ENCODE measurements around the gene NFATC1.

The NFATC1 gene

DNA sequence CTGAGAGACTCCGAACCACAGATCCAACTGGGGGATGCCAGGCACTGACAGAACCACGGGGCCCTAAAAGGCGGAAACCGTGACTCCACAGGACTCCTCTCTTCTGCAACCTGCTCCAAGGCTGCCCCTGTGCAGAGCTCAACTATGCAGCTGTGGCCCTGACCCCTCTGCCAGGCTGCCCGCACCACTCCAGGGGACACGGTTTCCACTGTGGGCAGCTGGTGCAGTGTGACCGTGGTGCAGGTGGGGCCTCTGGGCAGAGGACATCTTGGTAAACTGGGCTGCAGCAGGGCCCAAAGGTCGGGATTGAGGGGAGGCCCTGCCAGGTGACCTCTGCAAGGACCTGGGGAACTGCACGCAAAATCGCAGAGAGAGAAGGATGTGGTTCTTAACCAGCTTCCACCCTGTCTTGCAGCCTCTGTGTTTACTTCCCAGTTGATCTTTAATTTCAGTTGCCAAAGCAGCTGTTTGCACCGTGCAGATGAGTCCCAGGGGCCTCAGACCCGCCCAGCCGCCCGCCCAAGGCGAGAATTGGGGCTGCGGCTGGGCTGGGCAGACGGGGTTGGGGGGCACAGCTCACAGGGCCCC is 179.3 kb downstream of the NFATC1 start:
- TF ChIP-seq FOXP2 (optimal IDR thresholded peaks at IDR 0.05; ENCODE audit: borderline replicate concordance, extremely low read depth, extremely low read length, insufficient read depth) (no peak), TAF1 (IDR thresholded peaks at IDR 0.05; ENCODE audit: borderline replicate concordance, insufficient read depth, low read length) (no peak), POLR2AphosphoS5 (IDR thresholded peaks at IDR 0.05; ENCODE audit: low read depth, low read length) (no peak), SIN3A (IDR thresholded peaks at IDR 0.05; ENCODE audit: borderline replicate concordance, insufficient read depth, low read length) (no peak)
- TF ChIP-seq, protein P1, sequence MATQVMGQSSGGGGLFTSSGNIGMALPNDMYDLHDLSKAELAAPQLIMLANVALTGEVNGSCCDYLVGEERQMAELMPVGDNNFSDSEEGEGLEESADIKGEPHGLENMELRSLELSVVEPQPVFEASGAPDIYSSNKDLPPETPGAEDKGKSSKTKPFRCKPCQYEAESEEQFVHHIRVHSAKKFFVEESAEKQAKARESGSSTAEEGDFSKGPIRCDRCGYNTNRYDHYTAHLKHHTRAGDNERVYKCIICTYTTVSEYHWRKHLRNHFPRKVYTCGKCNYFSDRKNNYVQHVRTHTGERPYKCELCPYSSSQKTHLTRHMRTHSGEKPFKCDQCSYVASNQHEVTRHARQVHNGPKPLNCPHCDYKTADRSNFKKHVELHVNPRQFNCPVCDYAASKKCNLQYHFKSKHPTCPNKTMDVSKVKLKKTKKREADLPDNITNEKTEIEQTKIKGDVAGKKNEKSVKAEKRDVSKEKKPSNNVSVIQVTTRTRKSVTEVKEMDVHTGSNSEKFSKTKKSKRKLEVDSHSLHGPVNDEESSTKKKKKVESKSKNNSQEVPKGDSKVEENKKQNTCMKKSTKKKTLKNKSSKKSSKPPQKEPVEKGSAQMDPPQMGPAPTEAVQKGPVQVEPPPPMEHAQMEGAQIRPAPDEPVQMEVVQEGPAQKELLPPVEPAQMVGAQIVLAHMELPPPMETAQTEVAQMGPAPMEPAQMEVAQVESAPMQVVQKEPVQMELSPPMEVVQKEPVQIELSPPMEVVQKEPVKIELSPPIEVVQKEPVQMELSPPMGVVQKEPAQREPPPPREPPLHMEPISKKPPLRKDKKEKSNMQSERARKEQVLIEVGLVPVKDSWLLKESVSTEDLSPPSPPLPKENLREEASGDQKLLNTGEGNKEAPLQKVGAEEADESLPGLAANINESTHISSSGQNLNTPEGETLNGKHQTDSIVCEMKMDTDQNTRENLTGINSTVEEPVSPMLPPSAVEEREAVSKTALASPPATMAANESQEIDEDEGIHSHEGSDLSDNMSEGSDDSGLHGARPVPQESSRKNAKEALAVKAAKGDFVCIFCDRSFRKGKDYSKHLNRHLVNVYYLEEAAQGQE (IDR thresholded peaks at IDR 0.05; ENCODE audit: insufficient read depth in 1 of 2, low read depth in 2 of 2, low read length in 2 of 2): no peak

DNA sequence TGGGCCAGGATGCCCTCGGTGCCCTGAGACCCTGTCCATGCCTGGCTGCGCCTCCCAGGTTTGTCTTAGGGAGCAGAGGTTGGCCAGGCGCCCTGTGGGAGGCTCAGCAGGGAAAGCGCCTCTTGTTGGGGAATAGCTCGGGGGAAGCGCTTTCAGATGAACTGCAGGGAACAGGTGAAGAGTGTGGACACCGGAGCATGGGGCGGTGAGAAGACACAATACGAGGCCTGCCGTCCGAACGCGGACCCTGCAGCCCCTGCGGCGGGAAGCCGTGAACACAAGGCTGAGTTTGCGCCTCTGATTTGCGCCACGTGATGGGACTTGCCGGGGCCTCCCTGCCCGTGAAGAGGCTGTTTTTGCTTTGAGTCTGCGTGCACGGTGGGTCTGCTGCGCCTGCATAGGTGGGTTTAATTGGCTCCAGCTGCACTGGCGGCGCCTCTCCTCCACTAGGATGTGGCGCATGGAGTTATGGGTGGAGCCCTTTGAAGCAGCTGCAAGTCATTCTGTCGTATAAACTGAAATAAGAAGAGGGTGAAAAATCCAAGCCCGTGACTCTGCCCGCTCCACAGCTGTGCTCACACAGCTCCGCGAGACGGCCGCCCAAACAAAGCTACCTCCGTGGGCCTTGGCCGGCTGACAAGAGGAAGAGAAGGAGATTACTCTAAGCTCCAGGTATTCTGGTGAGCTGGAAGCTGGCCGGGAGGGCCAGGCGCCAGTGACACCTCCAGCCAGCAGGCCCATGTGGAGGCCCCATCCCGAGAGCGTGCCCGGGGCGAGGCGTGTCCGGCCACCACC is 180.4 kb downstream of the NFATC1 start:
- TF ChIP-seq FOXP2 (optimal IDR thresholded peaks at IDR 0.05; ENCODE audit: borderline replicate concordance, extremely low read depth, extremely low read length, insufficient read depth) (no peak), SIN3A (IDR thresholded peaks at IDR 0.05; ENCODE audit: borderline replicate concordance, insufficient read depth, low read length) (no peak), TAF1 (IDR thresholded peaks at IDR 0.05; ENCODE audit: borderline replicate concordance, insufficient read depth, low read length) (no peak), POLR2AphosphoS5 (IDR thresholded peaks at IDR 0.05; ENCODE audit: low read depth, low read length) (no peak)
- TF ChIP-seq, protein P1 (IDR thresholded peaks at IDR 0.05; ENCODE audit: insufficient read depth in 1 of 2, low read depth in 2 of 2, low read length in 2 of 2): no peak

DNA sequence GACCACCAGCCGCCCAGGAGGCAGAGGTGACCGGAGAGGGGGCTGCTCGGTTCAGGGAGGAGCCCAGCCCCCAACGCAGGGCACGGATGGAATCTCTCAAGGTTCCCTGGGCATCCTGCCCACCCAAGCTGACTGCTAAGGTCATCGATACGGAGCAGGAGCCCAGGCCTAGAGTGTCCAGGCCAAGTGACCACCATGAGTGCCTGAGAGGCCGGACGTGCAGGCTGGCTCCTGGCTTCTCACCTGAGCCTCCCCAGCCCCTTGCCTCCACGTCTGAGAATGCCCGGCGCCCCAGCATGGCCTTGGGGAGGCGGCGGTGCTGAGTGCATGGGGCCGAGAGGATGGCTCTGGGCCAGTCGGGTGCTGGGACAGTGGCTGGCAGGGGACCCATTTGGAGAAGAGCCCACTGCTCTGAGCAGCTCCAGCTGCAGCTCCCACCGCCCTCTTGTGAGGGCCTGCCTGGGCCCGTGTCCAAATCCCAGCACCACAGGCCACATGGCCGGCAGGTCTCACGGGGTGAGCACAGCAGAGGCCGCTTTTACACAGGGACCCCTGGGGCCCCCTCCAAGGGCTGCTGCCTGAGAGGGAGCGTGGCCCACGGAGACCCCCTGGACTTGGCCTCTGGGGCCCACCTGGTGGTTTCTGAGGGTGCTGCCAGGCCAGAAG is 181.1 kb downstream of the NFATC1 start:
- TF ChIP-seq FOXP2 (optimal IDR thresholded peaks at IDR 0.05; ENCODE audit: borderline replicate concordance, extremely low read depth, extremely low read length, insufficient read depth): no peak
- no peak for TF ChIP-seq POLR2AphosphoS5 (IDR thresholded peaks at IDR 0.05; ENCODE audit: low read depth, low read length)
- TF ChIP-seq, protein P1 (IDR thresholded peaks at IDR 0.05; ENCODE audit: insufficient read depth in 1 of 2, low read depth in 2 of 2, low read length in 2 of 2): no peak

DNA sequence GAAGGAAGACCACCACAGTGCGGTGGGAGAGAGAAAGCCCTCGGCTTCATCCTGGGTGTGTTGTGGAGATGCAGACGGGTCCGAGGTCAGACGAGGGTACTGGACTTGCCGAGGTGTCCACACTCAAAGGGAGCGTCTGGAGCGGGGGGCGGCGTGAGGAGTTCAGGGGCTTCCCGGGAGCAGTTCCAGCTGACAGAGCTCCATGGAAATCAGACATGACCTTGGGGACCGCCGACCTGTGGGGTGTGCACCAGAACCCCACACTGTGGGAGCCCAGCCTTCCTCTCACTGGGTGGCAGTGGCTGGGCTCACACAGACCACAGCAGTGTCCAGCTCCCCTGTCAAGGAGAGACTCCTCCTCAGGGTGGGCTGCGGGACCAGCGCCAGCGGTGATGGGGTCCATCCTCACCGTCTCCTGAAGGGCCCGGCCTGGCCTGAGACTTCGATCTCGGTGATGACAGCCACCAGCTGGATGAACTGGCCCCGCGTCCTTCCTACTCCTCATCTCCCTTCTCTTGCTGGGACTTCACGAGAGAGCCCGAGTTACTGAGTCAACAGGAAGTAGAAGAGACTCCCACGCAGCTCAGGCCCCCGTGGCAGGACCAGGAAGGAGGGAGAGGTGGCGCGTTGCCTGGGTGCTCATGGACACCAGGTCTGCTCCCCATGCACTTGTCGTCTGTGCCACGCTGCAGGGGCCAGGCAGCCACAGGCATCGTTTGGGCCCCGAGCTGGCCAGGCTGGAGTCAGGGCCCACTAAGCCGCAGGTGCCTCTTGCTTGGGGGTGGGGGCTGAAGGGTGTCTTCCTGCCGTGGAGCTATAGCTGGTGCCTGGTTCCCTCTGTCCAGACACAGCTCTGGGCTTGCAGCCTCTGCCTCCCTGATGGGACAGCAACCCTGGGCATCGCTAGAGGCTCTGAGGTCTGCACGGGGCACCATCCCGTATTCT is 182.0 kb downstream of the NFATC1 start:
- TF ChIP-seq POLR2AphosphoS5 (IDR thresholded peaks at IDR 0.05; ENCODE audit: low read depth, low read length): no peak
